Measurements from ENCODE around the gene ZNF296. TPM values are rescaled to one million over a fixed set of nuclear protein-coding genes. Genes with fewer than 3 reads are reported as not detected.

ZNF296 gene
- total and polyA plus RNA-seq, 2 of the 13 experiments (the other 11 are each of a cell fraction or from before 2014, with no cell fraction given) = 0.26 to 0.62 TPM

GRCh38 chr19:45098521-45099466 is 22.5 kb upstream of the ZNF296 start (continued):
- TF ChIP-seq PBX3 (CRISPR knock-in tag; IDR thresholded peaks at IDR 0.05; ENCODE audit: borderline replicate concordance) (no peak), ZNF484 (CRISPR knock-in tag; IDR thresholded peaks at IDR 0.05; ENCODE audit: borderline replicate concordance, low read depth) (no peak), HIC2 (CRISPR knock-in tag; IDR thresholded peaks at IDR 0.05; ENCODE audit: low read depth) (0 out of 2 replicates have a peak, but pooled peaks have one; percentile 65), POGK (CRISPR knock-in tag; conservative IDR thresholded peaks at IDR 0.05) (0 out of 2 replicates have a peak, but pooled peaks have one; percentile 10), TCF7 (IDR thresholded peaks at IDR 0.05; ENCODE audit: low read depth) (peak; percentile 44), GATAD2A (CRISPR knock-in tag; IDR thresholded peaks at IDR 0.05) (0 out of 2 replicates have a peak, but pooled peaks have one; percentile 3), ZNF687 (CRISPR knock-in tag; IDR thresholded peaks at IDR 0.05) (peak; percentile 4), ZNF609 (CRISPR knock-in tag; IDR thresholded peaks at IDR 0.05; ENCODE audit: borderline replicate concordance) (0 out of 2 replicates have a peak, but pooled peaks have one; percentile 30), HOMEZ (CRISPR knock-in tag; IDR thresholded peaks at IDR 0.05; ENCODE audit: low read depth) (0 out of 2 replicates have a peak, but pooled peaks have one; percentile 6), DNMT1 (CRISPR knock-in tag; IDR thresholded peaks at IDR 0.05) (0 out of 2 replicates have a peak, but pooled peaks have one; percentile 2)
